ENCODE data around the gene POFUT2.
"Not testable (repeated sequence)": the region's sequence is repeated elsewhere in the genome, so short reads cannot be mapped to it uniquely, and the experiment has no call there.

The POFUT2 gene

GRCh38 chr21:45326169-45326851 is 38.6 kb upstream of the POFUT2 start:
- DNase-seq: no peak

GRCh38 chr21:45325206-45326168 is 37.8 kb upstream of the POFUT2 start:
- no peak for DNase-seq

DNA sequence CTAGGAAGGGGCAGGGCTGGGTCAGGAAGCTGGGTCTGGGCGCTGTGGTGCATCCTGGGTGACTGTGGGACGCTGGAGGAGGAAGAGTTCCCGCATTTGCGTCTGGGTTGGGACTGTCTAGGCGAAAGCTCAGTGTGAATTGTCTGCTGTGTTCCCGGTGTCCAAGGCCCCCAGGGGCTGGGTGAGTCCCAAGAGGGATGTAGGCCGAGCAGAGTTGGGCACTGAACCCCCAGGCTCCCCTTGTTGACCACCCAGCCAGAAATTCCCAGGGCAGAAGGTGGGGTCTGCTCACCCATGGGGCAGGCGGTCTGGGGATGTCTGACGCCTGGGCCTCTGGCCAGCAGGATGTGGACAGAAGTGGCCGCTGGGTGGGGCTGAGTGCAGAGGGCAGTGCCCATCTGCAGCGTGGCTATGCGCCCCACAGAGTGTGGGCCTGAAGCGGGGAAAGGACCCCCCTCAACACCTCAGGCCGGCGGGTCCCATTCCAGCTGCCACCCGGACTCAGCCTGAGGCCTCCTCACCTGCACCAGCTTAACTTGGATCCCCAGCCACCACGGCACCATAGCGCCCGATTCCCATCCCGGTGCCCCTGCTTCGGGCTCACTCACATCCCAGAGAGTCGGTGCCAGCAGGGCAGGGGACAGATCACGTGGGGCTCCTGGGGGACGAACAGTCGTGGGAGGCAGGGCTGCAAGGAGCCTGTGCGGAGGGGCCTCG is 37.0 kb upstream of the POFUT2 start:
- no peak for DNase-seq

GRCh38 chr21:45323487-45324311 is 36.0 kb upstream of the POFUT2 start:
- DNase-seq: no peak

GRCh38 chr21:45322960-45323461 is 35.3 kb upstream of the POFUT2 start:
- no peak for DNase-seq

DNA sequence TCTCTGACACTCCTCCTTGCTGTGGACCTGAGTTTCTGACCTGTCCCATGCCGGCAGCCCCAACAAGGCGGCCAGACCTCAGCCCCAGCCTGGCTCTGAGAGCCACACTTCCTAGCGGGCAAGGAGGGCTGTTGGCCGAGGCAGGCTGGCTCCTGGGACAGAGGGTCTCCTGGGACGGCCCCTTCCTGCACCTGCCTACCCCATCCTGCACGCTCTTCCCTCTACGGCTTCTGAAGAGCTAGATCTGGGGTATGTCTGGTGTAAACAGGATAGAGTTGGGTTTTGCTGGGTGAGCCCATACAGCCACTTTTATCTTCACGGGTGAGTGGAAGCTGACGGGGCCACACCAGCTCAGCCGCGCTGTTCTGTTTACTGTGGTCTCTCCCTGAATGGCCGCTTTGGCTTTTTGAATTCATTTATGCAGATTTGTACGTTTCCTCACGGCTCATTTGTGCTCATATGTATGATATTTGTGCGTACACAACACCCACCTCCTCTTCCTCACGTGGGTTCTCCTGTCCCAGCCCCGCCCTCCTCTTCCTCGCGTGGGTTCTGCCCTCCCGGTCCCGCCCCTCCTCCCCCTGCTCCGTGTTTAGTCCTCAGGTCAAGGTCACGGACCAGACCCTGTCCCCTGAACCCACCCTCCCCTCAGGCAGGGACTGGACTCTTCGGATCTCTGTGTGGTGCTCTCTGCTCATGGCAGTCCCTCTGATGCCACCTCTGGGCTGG is 34.7 kb upstream of the POFUT2 start:
- DNase-seq: no peak

DNA sequence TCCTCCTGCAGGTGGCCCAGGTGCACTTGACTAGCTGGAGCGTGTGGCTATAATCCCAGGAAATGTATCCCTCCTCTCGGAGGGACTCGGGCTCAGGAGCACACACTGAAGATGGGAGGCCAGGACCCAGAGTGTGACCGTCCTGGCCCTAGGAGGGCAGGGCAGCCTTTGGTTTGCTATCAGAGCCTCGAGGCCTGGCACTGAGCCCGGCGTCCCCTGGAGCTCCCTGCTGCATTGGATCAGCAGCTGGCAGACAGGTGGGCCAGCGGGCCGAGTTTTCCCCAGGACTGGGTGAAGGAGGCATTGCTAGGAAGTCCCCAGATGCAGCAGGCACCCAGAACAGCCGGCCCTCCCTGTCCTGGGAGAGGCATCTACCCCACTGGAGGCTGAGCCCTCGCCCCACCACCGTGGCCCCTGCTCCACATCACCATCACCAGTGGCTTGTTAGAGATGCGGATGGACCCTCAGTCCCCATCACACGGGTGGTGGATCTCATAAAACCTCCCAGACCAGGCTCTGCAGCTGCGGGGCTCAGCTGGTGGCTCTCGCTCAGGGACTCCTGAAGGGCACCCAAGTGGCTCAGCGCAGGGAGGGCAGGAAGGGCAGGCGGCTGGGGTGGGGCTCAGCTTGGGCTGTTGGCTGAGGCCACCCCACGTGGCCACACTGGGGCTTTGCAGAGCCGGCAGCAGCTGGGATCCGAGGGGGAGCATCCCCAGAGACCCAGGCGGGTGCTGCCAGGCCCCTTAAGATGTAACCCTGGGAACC is 32.7 kb upstream of the POFUT2 start:
- no peak for DNase-seq

- no peak for DNase-seq
Measured at GRCh38 chr21:45319461-45320211, 31.9 kb upstream of the POFUT2 start.

DNA sequence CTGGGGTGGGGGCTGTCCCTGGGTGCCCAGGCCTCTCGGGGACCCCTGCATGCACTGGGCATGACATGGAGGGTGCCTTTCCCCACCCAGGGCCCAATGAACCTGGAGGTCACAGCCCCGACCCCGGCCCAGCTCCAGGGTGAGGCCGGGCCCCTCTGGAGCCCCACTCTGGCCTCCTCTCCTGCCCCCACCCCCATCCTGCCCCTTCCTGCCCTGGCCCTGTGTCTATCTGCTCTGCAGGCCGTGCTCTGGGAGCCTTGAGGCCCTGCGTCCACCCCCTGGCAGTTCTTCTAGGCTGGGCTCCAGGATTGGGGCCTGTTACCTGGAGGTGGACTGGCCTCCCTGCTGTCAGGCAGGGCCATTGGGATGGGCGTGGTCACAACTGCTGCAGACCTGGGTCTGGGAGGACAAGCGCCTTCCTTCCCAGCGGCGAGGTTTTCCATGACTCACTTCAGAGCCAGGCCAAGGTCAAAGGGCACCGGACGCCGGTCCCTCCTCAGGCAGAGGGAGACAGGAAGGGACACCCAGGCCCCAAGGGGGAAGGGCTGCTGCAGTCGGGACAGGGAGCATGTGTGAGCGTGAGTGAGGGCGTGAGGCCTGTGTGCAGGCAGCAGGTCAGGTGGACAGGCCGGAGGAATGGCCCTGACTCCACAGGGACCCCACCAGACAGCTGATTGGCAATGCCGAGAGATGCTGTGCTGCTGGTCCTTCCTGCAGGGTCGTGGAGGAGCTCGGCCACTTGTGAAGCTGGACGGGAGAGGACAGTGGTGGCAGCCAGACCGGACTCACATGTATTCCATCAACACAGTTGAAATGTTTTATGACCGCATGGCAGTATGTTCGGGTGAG is 31.1 kb upstream of the POFUT2 start:
- DNase-seq: no peak

GRCh38 chr21:45318146-45318555 is 30.5 kb upstream of the POFUT2 start:
- DNase-seq: no peak

- DNase-seq: no peak
Measured at GRCh38 chr21:45317398-45318145, 29.9 kb upstream of the POFUT2 start.

DNA sequence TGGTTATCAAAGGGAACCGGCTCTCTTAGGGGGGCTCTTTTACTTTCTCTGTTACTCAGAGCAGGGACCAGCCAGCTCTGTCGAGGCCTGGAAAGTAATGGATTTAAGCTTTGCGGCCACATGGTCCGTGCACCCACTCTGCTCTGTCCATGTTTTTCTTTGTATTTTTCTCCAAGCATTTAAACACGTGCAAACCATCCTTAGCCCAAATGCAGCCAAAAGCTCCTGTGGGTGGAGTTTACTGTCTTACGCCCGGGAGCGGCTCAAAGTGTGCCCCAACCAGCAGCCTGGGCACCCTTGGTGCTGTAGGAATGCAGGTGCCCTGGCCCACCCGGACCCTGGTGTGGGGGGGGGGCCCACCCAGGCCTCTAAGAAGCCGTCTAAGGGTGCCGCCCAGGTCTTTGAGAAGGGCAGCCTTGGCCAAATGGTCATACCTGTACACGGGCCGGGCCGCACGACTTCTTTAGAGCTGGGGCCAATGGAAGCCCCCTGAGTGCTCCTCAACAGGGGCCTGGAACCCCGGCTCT is 29.2 kb upstream of the POFUT2 start:
- DNase-seq: no peak

- DNase-seq: not testable (repeated sequence)
Measured at GRCh38 chr21:45315676-45316470, 28.2 kb upstream of the POFUT2 start.

DNA sequence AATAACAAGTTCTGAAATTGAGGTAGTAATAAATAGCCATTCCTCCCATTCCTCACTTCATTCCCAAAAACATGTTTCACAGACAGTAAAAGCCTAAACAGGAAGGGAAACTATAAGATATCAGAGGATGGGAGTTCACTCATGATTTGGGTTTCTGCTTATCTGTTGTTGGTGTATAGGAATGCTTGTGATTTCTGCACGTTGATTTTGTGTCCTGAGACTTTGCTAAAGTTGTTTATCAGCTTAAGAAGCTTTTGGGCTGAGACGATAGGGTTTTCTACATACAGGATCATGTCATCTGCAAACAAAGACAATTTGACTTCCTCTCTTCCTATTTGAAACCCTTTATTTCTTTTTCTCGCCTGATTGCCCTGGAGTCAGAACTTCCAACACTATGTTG is 26.0 kb upstream of the POFUT2 start:
- no peak for DNase-seq

- no peak for DNase-seq
Measured at GRCh38 chr21:45313015-45313414, 25.3 kb upstream of the POFUT2 start.

DNA sequence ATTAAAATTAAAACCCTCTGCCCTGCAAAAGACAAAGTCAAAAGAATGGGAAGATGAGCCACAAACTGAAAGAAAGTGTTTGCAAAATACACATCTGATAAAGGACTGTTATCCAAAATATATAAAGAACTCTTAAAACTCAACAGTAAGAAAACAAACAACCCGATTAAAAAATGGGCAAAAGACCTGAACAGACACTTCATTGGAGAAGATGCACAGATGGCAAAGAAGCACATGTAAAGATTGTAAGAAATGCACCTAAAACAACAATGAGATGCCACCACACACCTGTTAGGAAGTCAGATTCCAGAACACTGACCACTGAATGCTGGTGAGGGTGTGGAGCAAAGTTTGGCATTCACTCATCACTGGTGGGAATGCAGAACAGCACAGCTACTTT is 24.6 kb upstream of the POFUT2 start:
- DNase-seq: no peak

DNA sequence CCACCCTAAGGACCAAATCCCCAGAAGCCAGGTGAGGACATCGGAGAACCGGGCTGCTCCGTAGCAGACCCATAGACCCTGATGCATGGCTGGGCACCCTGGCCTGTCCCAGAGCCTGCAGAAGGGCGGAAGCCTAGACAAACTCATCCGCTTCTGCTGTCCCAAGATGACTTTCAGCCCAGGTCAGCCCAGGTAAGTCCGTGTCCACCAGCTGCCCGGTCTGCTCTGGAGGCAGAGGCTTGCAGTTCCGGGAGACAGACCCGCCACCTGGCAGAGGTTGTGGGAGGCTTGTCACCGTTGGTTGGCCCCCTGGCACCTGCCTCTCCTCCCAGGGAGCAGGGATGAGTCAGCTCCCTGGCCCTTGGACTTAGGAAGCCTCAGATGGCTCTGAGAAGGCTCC is 22.8 kb upstream of the POFUT2 start:
- no peak for DNase-seq
